PFSK-1 (cell line): ENCODE results near the gene ZFHX3.

Source experiments
- FOXP2 ChIP-seq: optimal IDR thresholded peaks from 2 replicates; pipeline ENCODE3; 2011; ENCODE audit warnings: borderline replicate concordance, control low read depth, inconsistent platforms; ENCODE audit not compliant: insufficient read depth; ENCODE audit errors: extremely low read length, extremely low read depth
- POLR2AphosphoS5 ChIP-seq: IDR thresholded peaks from 2 replicates; pipeline ENCODE4 v1.6.1; 2012; ENCODE audit warnings: low read depth, mild to moderate bottlenecking, control low read depth, low read length, moderate library complexity
- SIN3A ChIP-seq: IDR thresholded peaks from 2 replicates; pipeline ENCODE4 v1.6.1; 2012; ENCODE audit warnings: mild to moderate bottlenecking, low read length, moderate library complexity, borderline replicate concordance; ENCODE audit not compliant: insufficient read depth
- TAF1 ChIP-seq: IDR thresholded peaks from 2 replicates; pipeline ENCODE4 v1.6.1; 2012; ENCODE audit warnings: low read length, control low read depth, borderline replicate concordance; ENCODE audit not compliant: insufficient read depth
- TF ChIP-seq, protein P1 (sequence below), 2 experiments: IDR thresholded peaks; 2 replicates each; pipeline versions ENCODE4 v1.6.1 to v1.8.0; 2011 to 2012; ENCODE audit warnings: low read depth in 2 of 2, low read length in 2 of 2, control low read depth in 1 of 2, inconsistent platforms in 1 of 2, mild to moderate bottlenecking in 1 of 2, moderate library complexity in 1 of 2; ENCODE audit not compliant: insufficient read depth in 1 of 2

The ZFHX3 gene

GRCh38 chr16:73074382-73074781, 26.5 kb upstream of the ZFHX3 start:
- no peak for TF ChIP-seq SIN3A
- TF ChIP-seq POLR2AphosphoS5: no peak
- no peak for TF ChIP-seq FOXP2
- TF ChIP-seq, protein P1, sequence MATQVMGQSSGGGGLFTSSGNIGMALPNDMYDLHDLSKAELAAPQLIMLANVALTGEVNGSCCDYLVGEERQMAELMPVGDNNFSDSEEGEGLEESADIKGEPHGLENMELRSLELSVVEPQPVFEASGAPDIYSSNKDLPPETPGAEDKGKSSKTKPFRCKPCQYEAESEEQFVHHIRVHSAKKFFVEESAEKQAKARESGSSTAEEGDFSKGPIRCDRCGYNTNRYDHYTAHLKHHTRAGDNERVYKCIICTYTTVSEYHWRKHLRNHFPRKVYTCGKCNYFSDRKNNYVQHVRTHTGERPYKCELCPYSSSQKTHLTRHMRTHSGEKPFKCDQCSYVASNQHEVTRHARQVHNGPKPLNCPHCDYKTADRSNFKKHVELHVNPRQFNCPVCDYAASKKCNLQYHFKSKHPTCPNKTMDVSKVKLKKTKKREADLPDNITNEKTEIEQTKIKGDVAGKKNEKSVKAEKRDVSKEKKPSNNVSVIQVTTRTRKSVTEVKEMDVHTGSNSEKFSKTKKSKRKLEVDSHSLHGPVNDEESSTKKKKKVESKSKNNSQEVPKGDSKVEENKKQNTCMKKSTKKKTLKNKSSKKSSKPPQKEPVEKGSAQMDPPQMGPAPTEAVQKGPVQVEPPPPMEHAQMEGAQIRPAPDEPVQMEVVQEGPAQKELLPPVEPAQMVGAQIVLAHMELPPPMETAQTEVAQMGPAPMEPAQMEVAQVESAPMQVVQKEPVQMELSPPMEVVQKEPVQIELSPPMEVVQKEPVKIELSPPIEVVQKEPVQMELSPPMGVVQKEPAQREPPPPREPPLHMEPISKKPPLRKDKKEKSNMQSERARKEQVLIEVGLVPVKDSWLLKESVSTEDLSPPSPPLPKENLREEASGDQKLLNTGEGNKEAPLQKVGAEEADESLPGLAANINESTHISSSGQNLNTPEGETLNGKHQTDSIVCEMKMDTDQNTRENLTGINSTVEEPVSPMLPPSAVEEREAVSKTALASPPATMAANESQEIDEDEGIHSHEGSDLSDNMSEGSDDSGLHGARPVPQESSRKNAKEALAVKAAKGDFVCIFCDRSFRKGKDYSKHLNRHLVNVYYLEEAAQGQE (IDR thresholded peaks at IDR 0.05; ENCODE audit: insufficient read depth in 1 of 2, low read depth in 2 of 2, low read length in 2 of 2): no peak
- no peak for TF ChIP-seq TAF1

DNA sequence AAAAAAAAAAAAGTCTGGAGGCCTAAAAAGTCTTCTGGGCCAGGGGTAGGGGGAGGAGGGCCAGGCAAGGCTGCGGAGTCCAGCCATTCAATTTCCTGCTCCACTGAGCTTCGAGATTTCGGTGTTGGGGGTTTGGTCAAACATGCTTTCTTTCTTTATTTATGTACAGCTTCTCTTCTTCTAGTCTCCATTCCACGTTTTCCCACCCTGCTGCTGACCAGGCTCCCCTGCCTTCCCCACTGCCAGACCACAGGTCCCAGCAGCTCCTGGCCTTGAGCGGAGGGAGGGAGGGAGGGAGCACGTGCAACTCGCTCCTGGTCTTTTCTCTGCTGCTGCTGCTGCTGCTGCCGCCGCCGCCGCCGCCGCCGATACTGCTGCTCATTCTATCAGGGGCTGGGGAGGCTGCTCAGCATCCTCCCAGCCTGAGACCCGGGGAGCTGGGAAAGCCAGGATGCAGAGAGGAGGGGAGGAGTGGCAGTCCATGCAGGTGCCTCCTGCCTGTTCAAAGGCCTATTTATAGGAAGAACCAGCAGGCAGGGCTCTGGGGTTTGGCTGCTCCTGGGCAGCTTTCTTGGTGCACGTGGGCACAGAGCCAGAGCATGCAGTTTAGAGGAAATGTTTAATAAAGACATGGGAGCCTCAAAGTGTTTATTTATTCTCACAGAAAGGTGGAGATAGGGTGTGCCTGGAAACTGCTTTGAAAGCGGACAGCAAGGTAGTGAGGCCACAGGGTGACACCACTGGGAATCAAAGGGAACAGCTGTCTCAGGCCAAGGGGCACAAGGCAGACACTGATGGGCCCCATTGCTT, 23.4 kb upstream of the ZFHX3 start:
- TF ChIP-seq FOXP2 (no peak), TAF1 (no peak), POLR2AphosphoS5 (no peak), SIN3A (no peak)
- TF ChIP-seq, protein P1 (IDR thresholded peaks at IDR 0.05; ENCODE audit: insufficient read depth in 1 of 2, low read depth in 2 of 2, low read length in 2 of 2): no peak

DNA sequence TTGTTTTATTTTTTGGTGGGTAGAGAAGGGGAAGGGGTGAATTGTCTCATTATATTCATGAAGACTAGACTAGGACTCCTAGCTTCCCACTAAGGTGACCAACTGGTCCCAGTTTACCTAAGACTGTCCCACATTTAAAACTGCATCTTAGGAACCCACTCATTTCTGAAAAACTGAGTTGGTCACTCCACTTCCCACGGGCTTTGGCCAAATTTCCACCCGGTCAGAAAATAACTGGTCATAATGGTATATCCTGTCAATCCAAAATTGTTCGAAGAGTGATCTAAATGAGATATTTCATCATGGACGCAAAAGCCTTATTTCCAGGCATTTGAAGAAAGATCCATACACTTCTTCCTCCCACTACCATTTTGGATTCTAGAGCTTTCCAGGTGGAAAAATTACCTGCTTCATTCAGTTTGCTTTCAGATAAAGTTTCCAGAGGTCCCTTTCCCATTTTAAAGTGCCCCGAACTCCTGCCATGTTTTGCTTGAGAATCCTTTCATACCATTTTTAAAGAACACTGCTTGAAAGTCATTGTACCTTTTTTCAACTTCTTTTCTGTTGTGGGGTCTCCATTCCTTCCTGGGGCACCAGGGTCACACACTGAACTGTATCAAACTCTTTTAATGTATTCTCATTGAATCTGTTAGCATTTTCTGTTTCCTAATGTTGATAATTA, 21.8 kb upstream of the ZFHX3 start:
- no peak for TF ChIP-seq TAF1
- TF ChIP-seq, protein P1 (IDR thresholded peaks at IDR 0.05; ENCODE audit: insufficient read depth in 1 of 2, low read depth in 2 of 2, low read length in 2 of 2): no peak
- no peak for TF ChIP-seq SIN3A
- TF ChIP-seq POLR2AphosphoS5: no peak
- no peak for TF ChIP-seq FOXP2

DNA sequence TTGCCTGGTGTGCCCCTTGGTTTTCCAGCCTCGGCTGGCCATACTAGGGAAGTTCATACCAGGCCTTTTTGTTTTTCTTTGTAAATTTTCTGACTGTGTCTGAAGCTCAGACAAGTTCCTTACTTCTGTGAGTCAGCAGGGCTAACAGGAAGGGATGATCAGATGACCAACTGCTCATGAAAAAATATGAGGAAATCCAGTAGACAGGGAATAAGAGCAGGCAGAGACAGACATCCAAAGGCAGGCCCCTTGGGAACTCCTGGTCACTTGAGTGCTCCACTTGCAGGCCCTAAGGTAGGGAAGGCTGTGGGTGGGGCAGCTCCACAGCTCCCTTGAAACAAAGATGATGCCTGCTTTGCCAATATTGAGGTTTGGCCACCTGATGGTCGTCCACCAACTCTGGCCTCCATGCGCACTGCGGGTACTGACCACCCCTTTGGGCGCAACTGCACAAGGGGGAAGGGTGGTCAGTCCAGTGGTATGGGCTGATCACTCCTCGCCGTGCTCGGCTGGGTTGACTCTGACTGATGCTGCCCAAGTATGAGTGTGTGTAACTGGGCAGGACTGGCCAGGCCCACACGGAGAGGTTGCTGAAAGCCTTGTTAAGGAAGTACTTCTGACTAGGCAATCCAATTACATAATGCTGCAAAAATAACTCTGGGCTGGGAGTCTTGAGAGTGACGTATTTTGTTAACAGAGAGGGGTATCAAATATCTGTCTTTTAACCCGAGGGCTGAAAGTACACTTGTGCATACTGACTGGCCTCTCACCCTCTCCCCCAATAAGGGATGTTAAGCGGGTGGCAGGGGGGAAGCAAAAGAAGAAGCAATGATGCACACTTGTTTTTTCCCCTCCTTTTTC, 20.8 kb upstream of the ZFHX3 start:
- TF ChIP-seq, protein P1 (IDR thresholded peaks at IDR 0.05; ENCODE audit: insufficient read depth in 1 of 2, low read depth in 2 of 2, low read length in 2 of 2): no peak
- TF ChIP-seq FOXP2 (peak; percentile 43), SIN3A (peak; percentile 20; the same call in 1 of the 2 replicates), POLR2AphosphoS5 (no peak), TAF1 (peak; percentile 58; the same call in 1 of the 2 replicates)
